T-cell (primary cell): ENCODE data around the gene USO1. TPM values are rescaled to one million over a fixed set of nuclear protein-coding genes. Genes with fewer than 3 reads are reported as not detected.

Experiments used
- ATAC-seq, 4 experiments: fragments of 200-7000 bp in 3 of 4; fragments of 150-1000 bp in 1 of 4; cut with Tn5 transposase; replicated peaks in 1 of 4; 1 replicate in 3 of 4; 2 replicates in 1 of 4; pipeline ENCODE4 v1.10.0; 2021; ENCODE audit warnings: moderate library complexity in 3 of 4, mild to moderate bottlenecking in 2 of 4, moderate number of reproducible peaks in 1 of 4
- CTCF ChIA-PET, 2 donors: fragments of 300-600 bp; sonication (Branson Sonifier 250); formaldehyde crosslinking; loops; one replicate each; lab custom pipeline; 2022; ENCODE audit warnings: antibody characterized with exemption in 2 of 2; lab: Charles Lee
- POLR2A ChIA-PET, 2 donors: fragments of 300-600 bp; sonication (Branson Sonifier 250); formaldehyde crosslinking; loops; one replicate each; lab custom pipeline; 2022; ENCODE audit warnings: antibody characterized with exemption in 2 of 2; lab: Charles Lee
- DNase-seq, 35 experiments: peaks; one replicate each; pipeline versions ENCODE4 v3.0.0 to v3.0.0-alpha.2; 2013 to 2023
- H3K27ac ChIP-seq: one replicate; pipeline ENCODE4 v1.5.1; 2013; ENCODE audit warnings: low read length
- H3K27me3 ChIP-seq, 2 experiments: replicated peaks in 1 of 2; 1 replicate in 1 of 2; 2 replicates in 1 of 2; pipeline versions ENCODE4 v1.6.1 to v1.7.0; 2013; ENCODE audit warnings: low read length in 1 of 2, mixed read lengths in 1 of 2; ENCODE audit not compliant: control insufficient read depth in 2 of 2, insufficient read depth in 2 of 2; ENCODE audit errors: extremely low read depth in 1 of 2
- H3K36me3 ChIP-seq, 2 donors: 1 replicate in 1 of 2; 2 replicates in 1 of 2; pipeline versions ENCODE4 v1.6.1 to v1.7.0; 2013; ENCODE audit warnings: low read length in 1 of 2; ENCODE audit not compliant: control insufficient read depth in 2 of 2, insufficient read depth in 1 of 2; ENCODE audit errors: extremely low read depth in 1 of 2
- H3K4me1 ChIP-seq, 2 experiments: 1 replicate in 1 of 2; 2 replicates in 1 of 2; pipeline versions ENCODE4 v1.6.1 to v1.7.0; 2013; ENCODE audit warnings: low read length in 2 of 2, mixed read lengths in 1 of 2; ENCODE audit not compliant: insufficient read depth in 2 of 2, control insufficient read depth in 1 of 2; ENCODE audit errors: extremely low read depth in 1 of 2
- H3K4me3 ChIP-seq, 2 donors: 1 replicate in 1 of 2; 2 replicates in 1 of 2; pipeline versions ENCODE4 v1.5.1 to v1.7.0; 2013; ENCODE audit warnings: mild to moderate bottlenecking in 2 of 2, low read length in 1 of 2, moderate library complexity in 1 of 2; ENCODE audit not compliant: control insufficient read depth in 1 of 2; ENCODE audit errors: extremely low read depth in 1 of 2
- H3K9me3 ChIP-seq: 2 replicates; pipeline ENCODE4 v1.7.0; 2013
- H3K27ac Mint-ChIP-seq, 2 donors: one replicate each; pipeline ENCODE4 v1.8.0; 2020 to 2021; ENCODE audit warnings: mild to moderate bottlenecking in 2 of 2, mixed read lengths in 2 of 2
- H3K27me3 Mint-ChIP-seq, 2 donors: one replicate each; pipeline ENCODE4 v1.8.0; 2021 to 2022; ENCODE audit warnings: mixed read lengths in 2 of 2
- H3K36me3 Mint-ChIP-seq: one replicate; pipeline ENCODE4 v1.8.0; 2021; ENCODE audit warnings: mixed read lengths
- H3K4me1 Mint-ChIP-seq, 3 donors: one replicate each; pipeline ENCODE4 v1.8.0; 2020 to 2022; ENCODE audit warnings: mixed read lengths in 3 of 3, mild to moderate bottlenecking in 1 of 3
- H3K4me3 Mint-ChIP-seq, 3 donors: one replicate each; pipeline ENCODE4 v1.8.0; 2020 to 2022; ENCODE audit warnings: mild to moderate bottlenecking in 3 of 3, mixed read lengths in 3 of 3, moderate library complexity in 3 of 3
- H3K9me3 Mint-ChIP-seq, 3 donors: one replicate each; pipeline ENCODE4 v1.8.0; 2020 to 2022; ENCODE audit warnings: mixed read lengths in 3 of 3
- WGBS: methylation state at CpG from one replicate; pipeline ENCODE4 v1.1.5; 2013; ENCODE audit warnings: missing lambda C conversion rate; ENCODE audit not compliant: insufficient coverage; 5-methylcytosine and 5-hydroxymethylcytosine counted together
- total RNA-seq, 35 experiments: library from RNA in 6 of 35; stranded (reverse) in 6 of 35; fragments of 120-200 nt in 1 of 35; gene quantifications; one replicate each; pipeline versions ENCODE4 v1.2.1 to v1.2.4 and lab custom pipeline; 2013 to 2026

USO1 gene
- total RNA-seq, 5 donors from 2014 or later (not counting 1 experiment from before 2014, with no cell fraction given) = 24.9 to 40.5 (median 34.6) TPM

- Mint-ChIP-seq H3K9me3 (no peaks in the 10 kb centered on the region), H3K36me3 (peaks cover 4% of the 10 kb centered on the region), H3K27me3 (no peaks in the 10 kb centered on the region), H3K4me3 (no peak overlapping the region), H3K27ac (no peak overlapping the region), H3K4me1 (peaks cover 5 to 7% (median 6%) of the 10 kb centered on the region in 3 donors)
- ATAC-seq (no peak), DNase-seq (no peak)
- ChIA-PET POLR2A (interaction anchor here in 1 of 2 donors (1.0 kb wide), 1 partner anchor 31 kb away, joined by 5 read pairs; no protein-coding TSS in a partner anchor), CTCF (no interaction called here)
- Histone ChIP-seq H3K27ac (no peak overlapping the region), H3K4me1 (peaks cover 0 to 3% of the 10 kb centered on the region in 2 experiments), H3K9me3 (no peaks in the 10 kb centered on the region), H3K27me3 (no peaks in the 10 kb centered on the region), H3K36me3 (no peaks in the 10 kb centered on the region), H3K4me3 (no peak overlapping the region)
- 90% methylated on average over 2 of the region's 6 CpGs for whole genome bisulfite sequencing
These were observed 19.0 kb upstream of the USO1 start for GRCh38 chr4:75705198-75705977.

DNA sequence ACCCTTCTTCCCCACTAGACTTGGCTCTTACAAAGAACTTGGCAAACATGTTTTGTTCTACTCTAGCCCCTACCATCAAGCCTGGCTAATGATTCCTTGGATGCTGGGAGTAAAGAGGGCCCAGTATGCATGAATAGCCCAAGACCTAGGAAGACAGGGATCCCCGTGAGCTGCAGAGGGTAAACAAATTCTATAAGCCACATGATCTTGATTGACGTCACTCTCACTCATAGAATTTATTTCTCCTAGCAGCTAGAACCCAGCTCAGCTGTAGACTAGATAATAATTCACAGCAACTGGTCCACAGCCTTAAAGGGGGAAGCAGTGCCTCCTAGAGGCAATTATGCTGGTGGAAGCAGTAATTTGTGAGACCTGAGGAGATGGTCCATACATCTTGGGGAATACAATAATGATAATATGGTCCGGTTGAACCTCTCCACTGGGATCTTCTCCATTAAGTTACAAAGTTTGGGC lies 16.1 kb upstream of the USO1 start:
- H3K27ac Mint-ChIP-seq = no peak overlapping the region
- no CpG with 5 or more reads among the region's 3 CpGs for WGBS
- Histone ChIP-seq H3K27me3 (no peaks in the 10 kb centered on the region), H3K36me3 (no peaks in the 10 kb centered on the region), H3K4me1 (peaks cover 0 to 3% of the 10 kb centered on the region in 2 experiments), H3K27ac (no peak overlapping the region), H3K9me3 (no peaks in the 10 kb centered on the region), H3K4me3 (no peak overlapping the region)
- DNase-seq (peak in 33 of 35 experiments; percentile 14 to 75 (median 44)), ATAC-seq (peak; percentile 66 to 94 (median 74))
- H3K4me1 Mint-ChIP-seq = peaks cover 5 to 7% (median 6%) of the 10 kb centered on the region in 3 donors
- H3K4me3 Mint-ChIP-seq = no peak overlapping the region
- H3K36me3 Mint-ChIP-seq = peaks cover 4% of the 10 kb centered on the region
- POLR2A ChIA-PET = interaction anchor here in 1 of 2 donors (0.6 kb wide), 1 partner anchor 56 kb away, joined by 4 read pairs; no protein-coding TSS in a partner anchor
- H3K27me3 Mint-ChIP-seq = no peaks in the 10 kb centered on the region
- CTCF ChIA-PET = interaction anchor here (0.5 to 2.6 kb wide), 9 partner anchors 15 to 832 kb away, joined by 3 to 15 read pairs (median 3); partner anchors contain the start of gene USO1 (in 1 of the 2)
- no peaks in the 10 kb centered on the region for H3K9me3 Mint-ChIP-seq

DNA sequence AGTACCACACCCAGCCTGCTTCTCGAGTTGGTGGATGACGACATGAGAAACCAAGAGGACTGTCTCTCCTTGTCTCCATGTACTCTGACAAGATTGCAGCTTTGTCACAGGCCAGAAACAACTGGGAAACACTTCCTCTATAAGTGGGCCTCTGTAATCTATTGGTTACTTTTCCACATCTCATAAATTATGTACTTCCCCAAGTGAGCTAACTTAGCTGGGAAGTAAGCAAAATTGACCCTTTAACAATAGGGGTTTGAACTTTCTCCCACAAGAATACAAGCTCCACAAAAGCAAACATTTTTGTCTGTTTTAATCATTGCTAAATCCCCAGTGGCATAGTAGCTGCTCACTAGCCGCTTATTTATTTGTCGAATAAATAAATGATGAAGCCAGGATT lies 14.1 kb upstream of the USO1 start:
- Mint-ChIP-seq H3K9me3 (no peaks in the 10 kb centered on the region), H3K36me3 (peaks cover 4% of the 10 kb centered on the region), H3K4me1 (peaks cover 5 to 7% (median 6%) of the 10 kb centered on the region in 3 donors), H3K27me3 (no peaks in the 10 kb centered on the region), H3K27ac (no peak overlapping the region), H3K4me3 (no peak overlapping the region)
- no peak for DNase-seq
- Histone ChIP-seq H3K27ac (no peak overlapping the region), H3K27me3 (no peaks in the 10 kb centered on the region), H3K4me1 (peaks cover 0 to 3% of the 10 kb centered on the region in 2 experiments), H3K4me3 (no peak overlapping the region), H3K9me3 (no peaks in the 10 kb centered on the region), H3K36me3 (no peaks in the 10 kb centered on the region)
- no peak for ATAC-seq
- 100% methylated on average over 2 of the region's 4 CpGs for WGBS
- ChIA-PET CTCF (interaction anchor here (0.6 to 4.0 kb wide), 15 partner anchors 10 to 185 kb away, joined by 3 to 19 read pairs (median 4); partner anchors contain the start of gene USO1 (in 1 of the 2)), POLR2A (interaction anchor here in 1 of 2 donors (1.3 kb wide), 1 partner anchor 55 kb away, joined by 3 read pairs; no protein-coding TSS in a partner anchor)

- WGBS = no CpG with 5 or more reads among the region's 4 CpGs
- Histone ChIP-seq H3K36me3 (peaks cover 0 to 4% of the 10 kb centered on the region in 2 donors), H3K4me3 (no peak overlapping the region), H3K4me1 (no peaks in the 10 kb centered on the region), H3K27me3 (no peaks in the 10 kb centered on the region), H3K27ac (no peak overlapping the region), H3K9me3 (no peaks in the 10 kb centered on the region)
- ChIA-PET CTCF (interaction anchor here in 1 of 2 donors (0.8 kb wide), 1 partner anchor 9 kb away, joined by 3 read pairs; no protein-coding TSS in a partner anchor), POLR2A (interaction anchor here in 1 of 2 donors (1.0 kb wide), 1 partner anchor 31 kb away, joined by 3 read pairs; no protein-coding TSS in a partner anchor)
- Mint-ChIP-seq H3K36me3 (peaks cover 13% of the 10 kb centered on the region), H3K4me1 (peaks cover 0 to 2% (median 0%) of the 10 kb centered on the region in 3 donors), H3K27ac (no peak overlapping the region), H3K9me3 (no peaks in the 10 kb centered on the region), H3K4me3 (no peak overlapping the region), H3K27me3 (no peaks in the 10 kb centered on the region)
- ATAC-seq (no peak), DNase-seq (no peak)
These were observed 10.4 kb upstream of the USO1 start for GRCh38 chr4:75714011-75714410.

DNA sequence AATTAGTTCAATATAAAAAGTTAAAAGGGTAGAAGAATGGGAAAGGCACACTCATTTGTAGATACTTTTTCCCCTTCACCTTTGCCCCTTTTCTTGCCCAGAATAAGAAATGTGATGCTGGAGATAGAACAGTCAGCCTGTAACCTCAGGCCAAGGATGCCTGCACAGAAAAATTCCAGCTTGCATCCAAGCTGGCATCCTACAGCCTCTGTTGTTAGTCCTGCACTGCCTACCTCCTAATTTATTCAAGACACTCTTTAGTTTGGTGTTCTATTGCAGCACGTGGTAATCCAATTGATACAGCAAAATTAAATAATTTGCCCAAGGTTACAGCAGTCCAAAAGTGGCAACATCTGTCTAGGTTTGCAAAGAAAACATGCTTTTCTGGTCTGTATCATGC lies 9.7 kb upstream of the USO1 start:
- H3K4me3 Mint-ChIP-seq = no peak overlapping the region
- H3K36me3 Mint-ChIP-seq = peaks cover 13% of the 10 kb centered on the region
- no peaks in the 10 kb centered on the region for H3K27me3 ChIP-seq
- H3K4me3 ChIP-seq = no peak overlapping the region
- WGBS = no CpG with 5 or more reads among the region's 1 CpG
- no peak for ATAC-seq
- H3K27ac ChIP-seq = no peak overlapping the region
- peaks cover 0 to 2% (median 0%) of the 10 kb centered on the region in 3 donors for H3K4me1 Mint-ChIP-seq
- DNase-seq = no peak
- H3K27me3 Mint-ChIP-seq = no peaks in the 10 kb centered on the region
- no peaks in the 10 kb centered on the region for H3K9me3 ChIP-seq
- H3K4me1 ChIP-seq = no peaks in the 10 kb centered on the region
- ChIA-PET CTCF (no interaction called here), POLR2A (interaction anchor here in 1 of 2 donors (1.0 kb wide), 1 partner anchor 31 kb away, joined by 3 read pairs; no protein-coding TSS in a partner anchor)
- H3K9me3 Mint-ChIP-seq = no peaks in the 10 kb centered on the region
- no peak overlapping the region for H3K27ac Mint-ChIP-seq
- peaks cover 2 to 4% of the 10 kb centered on the region in 2 donors for H3K36me3 ChIP-seq

GRCh38 chr4:75715105-75715799 lies 9.1 kb upstream of the USO1 start:
- POLR2A ChIA-PET = interaction anchor here in 1 of 2 donors (1.0 kb wide), 1 partner anchor 30 kb away, joined by 3 read pairs; no protein-coding TSS in a partner anchor
- H3K27ac Mint-ChIP-seq = no peak overlapping the region
- no peaks in the 10 kb centered on the region for H3K4me1 ChIP-seq

More at GRCh38 chr4:75715105-75715799, 9.1 kb upstream of the USO1 start:
- Mint-ChIP-seq H3K27me3 (no peaks in the 10 kb centered on the region), H3K9me3 (no peaks in the 10 kb centered on the region), H3K36me3 (peaks cover 13% of the 10 kb centered on the region), H3K4me1 (peaks cover 0 to 2% (median 0%) of the 10 kb centered on the region in 3 donors), H3K4me3 (no peak overlapping the region)
- Histone ChIP-seq H3K36me3 (peaks cover 2 to 4% of the 10 kb centered on the region in 2 donors), H3K4me3 (no peak overlapping the region), H3K9me3 (no peaks in the 10 kb centered on the region), H3K27ac (no peak overlapping the region), H3K27me3 (no peaks in the 10 kb centered on the region)
- DNase-seq (no peak), ATAC-seq (no peak)
- CTCF ChIA-PET = interaction anchor here in 1 of 2 donors (1.5 kb wide), 1 partner anchor 9 kb away, joined by 5 read pairs; the partner anchor contains the start of gene USO1
- 71% methylated on average over 1 of the region's 4 CpGs for WGBS
